ENCODE data around the gene SCT.

- TF ChIP-seq EZH2 (IDR thresholded peaks at IDR 0.05; ENCODE audit: low read length, missing control alignments) (no peak), CTCF (conservative IDR thresholded peaks at IDR 0.05 in 1 of 2, IDR thresholded peaks at IDR 0.05 in 1 of 2; ENCODE audit: low read depth in 1 of 2, low read length in 2 of 2) (no peak)
Measured at GRCh38 chr11:645536-645935, 18.6 kb upstream of the SCT start.

All from fibroblast of lung (primary cell).